Measurements from ENCODE around the gene PLCG2.
"Not testable (repeated sequence)": the region's sequence is repeated elsewhere in the genome, so short reads cannot be mapped to it uniquely, and the experiment has no call there.

The PLCG2 gene

GRCh38 chr16:81850197-81850944 is 71.3 kb downstream of the PLCG2 start:
- no peak for FAIRE-seq

GRCh38 chr16:81852347-81852746 is 73.3 kb downstream of the PLCG2 start:
- FAIRE-seq = no peak

- FAIRE-seq = no peak
Observed at GRCh38 chr16:81855552-81856153, 76.6 kb downstream of the PLCG2 start.

GRCh38 chr16:81860287-81861266 is 81.5 kb downstream of the PLCG2 start:
- no peak for FAIRE-seq

DNA sequence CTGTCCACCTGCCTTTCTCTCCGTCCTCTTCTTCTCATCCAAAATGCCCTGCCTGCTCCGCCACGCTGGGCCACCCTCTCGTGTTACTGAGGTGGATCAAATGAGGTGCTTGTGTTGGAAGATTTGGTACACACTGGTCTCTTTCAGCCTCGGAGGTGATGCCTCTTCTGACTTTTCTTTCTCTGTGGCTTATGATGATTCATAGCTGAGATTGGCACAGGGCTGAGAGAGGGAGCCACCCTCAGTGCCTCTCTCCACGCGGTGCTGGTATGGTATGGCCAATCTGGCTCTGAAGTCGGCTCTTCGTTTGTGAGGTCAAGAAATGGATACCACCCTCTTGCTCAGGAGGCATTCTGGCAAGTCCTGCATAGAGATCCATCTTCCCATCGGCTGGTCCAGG is 82.4 kb downstream of the PLCG2 start:
- no peak for FAIRE-seq

DNA sequence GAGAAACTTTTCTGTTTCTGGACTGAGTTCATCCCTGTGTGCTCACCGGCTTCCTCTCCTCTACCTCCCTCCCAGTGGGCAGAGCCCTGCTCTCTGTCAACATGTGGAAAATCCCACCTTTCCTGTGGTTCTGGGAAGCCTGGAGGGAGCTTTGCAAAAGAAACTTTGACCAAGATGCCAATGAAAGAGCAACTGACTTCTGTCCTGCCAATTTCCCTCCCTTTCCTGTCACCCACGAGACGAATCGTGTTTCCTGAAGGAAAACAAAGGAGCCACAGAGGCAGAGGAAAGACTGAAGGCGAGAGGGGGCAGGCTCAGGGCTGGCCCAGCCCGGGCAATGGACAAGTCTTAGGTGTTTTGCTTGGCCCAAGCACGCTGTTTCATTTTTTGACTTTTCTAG is 82.8 kb downstream of the PLCG2 start:
- no peak for FAIRE-seq

DNA sequence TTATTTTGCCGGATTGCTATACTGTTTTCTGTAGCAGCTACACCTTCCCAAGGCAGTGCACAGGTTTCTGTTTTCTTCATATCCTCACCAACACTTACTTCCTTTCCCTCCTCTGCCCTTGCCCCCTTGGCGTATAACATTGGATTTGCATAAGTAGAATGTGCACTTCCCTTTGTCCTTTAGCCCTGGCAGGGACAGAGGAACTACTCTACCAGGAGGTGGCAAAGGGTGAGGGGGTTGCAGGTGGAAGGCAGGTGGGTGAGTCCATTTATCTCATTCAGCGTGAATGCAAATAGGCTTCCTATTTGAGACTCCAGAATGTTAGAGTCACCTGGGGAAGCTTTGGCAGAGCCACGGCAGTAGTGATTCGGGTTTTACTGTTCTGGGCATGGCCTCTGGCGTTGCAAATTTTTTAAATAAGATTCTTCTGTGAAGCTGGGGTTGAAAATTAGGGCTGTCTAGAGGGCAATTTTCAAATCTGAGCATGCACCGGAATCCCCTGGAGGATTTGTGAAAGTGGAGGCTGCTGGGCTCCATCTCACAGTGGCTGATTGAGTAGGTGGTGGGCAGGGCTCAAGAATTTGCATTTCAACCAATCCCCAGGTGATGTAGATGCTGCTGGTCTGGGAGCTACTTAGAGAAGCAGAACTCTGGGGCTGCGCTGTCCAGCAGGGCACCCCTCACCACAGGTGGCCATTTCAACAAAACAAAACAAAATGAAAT is 84.7 kb downstream of the PLCG2 start:
- FAIRE-seq = no peak

GRCh38 chr16:81864646-81865382 is 85.7 kb downstream of the PLCG2 start:
- FAIRE-seq = no peak

GRCh38 chr16:81866820-81867440 is 87.8 kb downstream of the PLCG2 start:
- FAIRE-seq = no peak

DNA sequence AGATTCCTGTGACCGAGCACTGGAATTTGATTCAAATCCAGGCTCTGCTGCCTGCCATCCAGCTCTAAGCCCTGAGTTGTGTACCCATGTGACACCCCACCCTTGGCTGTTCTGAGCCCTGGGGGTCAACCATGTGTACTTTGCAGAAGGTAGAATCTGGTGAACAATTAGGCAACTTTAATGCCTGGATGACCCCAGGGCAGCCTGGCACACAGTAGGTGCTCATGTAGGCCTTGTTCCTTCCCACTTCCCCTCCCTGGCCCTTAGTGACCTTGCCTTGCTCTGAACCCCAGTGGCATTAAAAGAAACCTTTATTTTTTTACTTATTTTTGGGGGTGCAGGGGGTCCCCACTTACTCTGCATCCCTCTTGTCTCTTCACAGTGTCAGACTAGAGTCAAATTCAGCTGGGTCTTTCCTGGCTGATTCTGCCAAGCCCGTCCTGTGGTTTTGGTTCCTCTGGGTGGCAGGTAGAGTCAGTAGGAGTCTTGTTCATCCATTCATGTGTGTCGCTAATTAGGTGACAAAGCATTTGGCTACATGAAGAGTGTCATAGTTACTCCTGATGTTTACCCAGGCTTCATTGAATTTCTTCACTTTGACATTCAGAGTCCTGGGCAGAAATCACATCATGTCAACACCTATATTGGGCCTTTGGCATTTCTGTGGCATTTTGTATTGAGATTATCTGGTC is 89.1 kb downstream of the PLCG2 start:
- FAIRE-seq = no peak

DNA sequence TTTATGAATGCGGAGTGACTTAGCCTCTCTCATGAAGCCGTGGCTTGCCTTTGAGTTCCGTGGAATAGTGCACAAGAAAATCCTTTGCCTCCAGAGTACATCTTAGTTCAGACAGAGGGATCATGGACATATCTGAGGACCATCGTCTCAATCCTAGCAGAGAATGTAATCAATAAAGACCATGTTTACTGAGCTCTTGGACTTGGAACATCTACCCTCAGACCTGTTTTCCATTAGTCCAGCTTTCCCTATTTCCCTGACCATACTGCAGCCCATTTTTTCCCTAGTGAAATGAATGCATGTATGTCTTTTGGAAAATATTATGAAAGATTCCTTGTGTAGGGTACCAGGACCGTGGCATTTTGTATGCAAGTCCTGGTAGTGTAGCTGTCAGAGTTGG is 90.2 kb downstream of the PLCG2 start:
- FAIRE-seq = no peak

- no peak for FAIRE-seq
Observed at GRCh38 chr16:81873206-81873605, 94.1 kb downstream of the PLCG2 start.

- no peak for FAIRE-seq
Observed at GRCh38 chr16:81873843-81874752, 95.0 kb downstream of the PLCG2 start.

DNA sequence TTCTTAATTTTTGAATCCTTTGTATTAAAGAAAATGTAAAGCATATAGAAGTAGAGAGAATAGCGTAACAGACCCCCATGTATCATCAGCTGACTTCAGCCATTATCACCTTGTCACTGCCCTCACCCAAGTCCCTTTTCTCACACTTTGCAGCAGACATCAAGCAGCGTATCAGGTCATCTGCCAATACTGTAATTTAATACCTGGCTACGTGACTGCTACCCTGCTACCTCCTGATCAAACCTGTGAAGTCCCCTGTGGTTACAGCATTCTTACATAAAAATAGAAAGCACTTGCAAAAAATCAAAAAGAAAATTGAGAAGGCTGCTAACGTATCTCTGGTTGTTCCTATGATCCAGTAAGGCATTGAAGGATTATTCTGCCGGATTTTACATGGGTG is 96.4 kb downstream of the PLCG2 start:
- FAIRE-seq = no peak

- no peak for FAIRE-seq
Observed at GRCh38 chr16:81876273-81876900, 97.3 kb downstream of the PLCG2 start.

GRCh38 chr16:81877490-81877889 is 98.4 kb downstream of the PLCG2 start:
- not testable (repeated sequence) for FAIRE-seq

GRCh38 chr16:81878529-81878928 is 99.4 kb downstream of the PLCG2 start:
- FAIRE-seq = no peak

DNA sequence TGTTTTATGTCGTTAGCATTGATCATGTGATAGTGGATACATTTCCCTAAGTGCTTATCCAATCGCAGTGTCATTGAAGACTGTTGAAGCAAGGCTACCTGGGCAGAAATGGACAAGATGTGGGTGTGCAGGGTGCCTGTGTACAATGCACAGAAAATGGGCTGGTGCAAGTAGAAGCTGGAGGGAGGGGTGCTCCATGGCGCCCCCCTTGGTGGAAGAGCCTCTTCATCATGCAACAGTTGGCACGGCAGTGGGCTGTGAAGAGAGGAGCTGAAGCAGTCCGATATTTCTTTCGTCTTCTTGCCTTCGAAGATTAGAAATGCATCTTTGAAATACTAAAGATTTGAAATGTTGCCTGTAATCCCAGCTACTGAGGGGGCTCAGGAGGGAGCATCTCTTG is 100.5 kb downstream of the PLCG2 start:
- no peak for FAIRE-seq

GRCh38 chr16:81880816-81881215 is 101.7 kb downstream of the PLCG2 start:
- no peak for FAIRE-seq

Data from islet of Langerhans (tissue), 1 donor.